Fibroblast of lung (primary cell): ENCODE data around the gene MGST1.

Source experiments
- EZH2 ChIP-seq: IDR thresholded peaks from 2 replicates; pipeline ENCODE4 v1.5.1; 2012; ENCODE audit warnings: low read length, control low read depth, mild to moderate bottlenecking; ENCODE audit errors: missing control alignments
- TF ChIP-seq, protein P1 (sequence below), 2 donors: IDR thresholded peaks in 1 of 2; conservative IDR thresholded peaks in 1 of 2; 1 replicate in 1 of 2; 2 replicates in 1 of 2; pipeline ENCODE4 v1.5.1; 2011 to 2012; ENCODE audit warnings: low read length in 2 of 2, control low read depth in 1 of 2, inconsistent platforms in 1 of 2, low read depth in 1 of 2, mild to moderate bottlenecking in 1 of 2

DNA sequence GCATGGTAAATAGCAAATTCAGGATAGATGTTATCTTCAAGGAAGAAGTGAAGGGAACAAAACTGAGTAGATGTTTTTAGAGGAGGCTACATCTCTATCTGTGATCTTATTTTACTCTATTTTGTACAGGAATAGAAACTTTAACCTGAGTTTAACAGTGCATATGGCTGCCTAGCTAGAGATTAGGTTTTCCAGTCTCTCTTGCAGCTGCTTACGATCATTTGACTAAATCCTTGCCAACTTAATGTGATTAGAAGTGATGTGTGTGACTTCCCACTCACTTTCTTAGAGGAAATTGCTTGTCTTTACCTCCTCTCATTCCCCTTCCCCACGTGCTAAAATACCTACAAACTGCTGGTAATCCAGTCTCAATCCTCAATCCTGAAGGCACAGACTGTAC is 43.5 kb upstream of the MGST1 start:
- TF ChIP-seq, protein P1, sequence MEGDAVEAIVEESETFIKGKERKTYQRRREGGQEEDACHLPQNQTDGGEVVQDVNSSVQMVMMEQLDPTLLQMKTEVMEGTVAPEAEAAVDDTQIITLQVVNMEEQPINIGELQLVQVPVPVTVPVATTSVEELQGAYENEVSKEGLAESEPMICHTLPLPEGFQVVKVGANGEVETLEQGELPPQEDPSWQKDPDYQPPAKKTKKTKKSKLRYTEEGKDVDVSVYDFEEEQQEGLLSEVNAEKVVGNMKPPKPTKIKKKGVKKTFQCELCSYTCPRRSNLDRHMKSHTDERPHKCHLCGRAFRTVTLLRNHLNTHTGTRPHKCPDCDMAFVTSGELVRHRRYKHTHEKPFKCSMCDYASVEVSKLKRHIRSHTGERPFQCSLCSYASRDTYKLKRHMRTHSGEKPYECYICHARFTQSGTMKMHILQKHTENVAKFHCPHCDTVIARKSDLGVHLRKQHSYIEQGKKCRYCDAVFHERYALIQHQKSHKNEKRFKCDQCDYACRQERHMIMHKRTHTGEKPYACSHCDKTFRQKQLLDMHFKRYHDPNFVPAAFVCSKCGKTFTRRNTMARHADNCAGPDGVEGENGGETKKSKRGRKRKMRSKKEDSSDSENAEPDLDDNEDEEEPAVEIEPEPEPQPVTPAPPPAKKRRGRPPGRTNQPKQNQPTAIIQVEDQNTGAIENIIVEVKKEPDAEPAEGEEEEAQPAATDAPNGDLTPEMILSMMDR (conservative IDR thresholded peaks at IDR 0.05 in 1 of 2, IDR thresholded peaks at IDR 0.05 in 1 of 2; ENCODE audit: low read depth in 1 of 2, low read length in 2 of 2), result no peak
- TF ChIP-seq EZH2, result no peak
